Measurements from ENCODE around the gene NAT14. TPM values are rescaled to one million over a fixed set of nuclear protein-coding genes. Genes with fewer than 3 reads are reported as not detected.

The NAT14 gene
- total RNA-seq, 1 experiment from 2014 or later, result 87.7 TPM

GRCh38 chr19:55504981-55505380 lies 20.0 kb downstream of the NAT14 start (continued):
- TF ChIP-seq ZNF281 (CRISPR knock-in tag; IDR thresholded peaks at IDR 0.05), result no peak
- TF ChIP-seq ZNF423 (CRISPR knock-in tag; IDR thresholded peaks at IDR 0.05), result no peak
- no peak for TF ChIP-seq ZNF263 (CRISPR knock-in tag; IDR thresholded peaks at IDR 0.05; ENCODE audit: low read depth)
- TF ChIP-seq IRF1 (CRISPR knock-in tag; IDR thresholded peaks at IDR 0.05), result no peak
- no peak for TF ChIP-seq JAZF1 (CRISPR knock-in tag; IDR thresholded peaks at IDR 0.05)
- TF ChIP-seq GABPB1 (CRISPR knock-in tag; IDR thresholded peaks at IDR 0.05), result no peak
- TF ChIP-seq JUN (CRISPR knock-in tag; IDR thresholded peaks at IDR 0.05), result no peak
- no peak for TF ChIP-seq FOXP1 (CRISPR knock-in tag; IDR thresholded peaks at IDR 0.05; ENCODE audit: borderline replicate concordance)
- no peak for TF ChIP-seq ZNF219 (CRISPR knock-in tag; IDR thresholded peaks at IDR 0.05; ENCODE audit: borderline replicate concordance)
- no peak for TF ChIP-seq ZBTB43 (CRISPR knock-in tag; IDR thresholded peaks at IDR 0.05)
- TF ChIP-seq GTF2I (CRISPR knock-in tag; conservative IDR thresholded peaks at IDR 0.05), result no peak
- no peak for TF ChIP-seq ZNF138 (CRISPR knock-in tag; conservative IDR thresholded peaks at IDR 0.05)

GRCh38 chr19:55508120-55508519 lies 23.1 kb downstream of the NAT14 start:
- TF ChIP-seq OVOL2 (CRISPR knock-in tag; IDR thresholded peaks at IDR 0.05; ENCODE audit: borderline replicate concordance) (no peak), KAT7 (CRISPR knock-in tag; IDR thresholded peaks at IDR 0.05; ENCODE audit: borderline replicate concordance) (no peak), ZBTB21 (CRISPR knock-in tag; IDR thresholded peaks at IDR 0.05; ENCODE audit: borderline replicate concordance) (no peak), NR3C1 (CRISPR knock-in tag; conservative IDR thresholded peaks at IDR 0.05; ENCODE audit: low read depth) (no peak)
- ChIA-PET CTCF (interaction anchor here (0.5 to 1.6 kb wide), 4 partner anchors 26 to 123 kb away, joined by 4 to 10 read pairs (median 4); partner anchors contain the start of gene ISOC2), POLR2A (no interaction called here)
- H3K27me3 Mint-ChIP-seq (ENCODE audit: low read depth), result peaks cover 69% of the 10 kb centered on the region
- no peak overlapping the region for H3K4me3 Mint-ChIP-seq
- H3K36me3 Mint-ChIP-seq, result peaks cover 6% of the 10 kb centered on the region
- peaks cover 13% of the 10 kb centered on the region for H3K9me3 Mint-ChIP-seq
- H3K27ac Mint-ChIP-seq, result no peak overlapping the region
- ATAC-seq (no peak), DNase-seq (ENCODE audit: low spot score) (no peak)
- no peaks in the 10 kb centered on the region for H3K4me1 Mint-ChIP-seq

- no peaks in the 10 kb centered on the region for H3K9me3 Mint-ChIP-seq
- ChIA-PET CTCF (interaction anchor here (0.7 to 1.9 kb wide), 8 partner anchors 13 to 116 kb away, joined by 3 to 10 read pairs (median 4); partner anchors contain the start of gene ZNF784), POLR2A (interaction anchor here (0.6 to 1.0 kb wide), 2 partner anchors 82 to 83 kb away, joined by 3 read pairs; partner anchors contain the start of gene FIZ1)
- H3K4me1 Mint-ChIP-seq, result no peaks in the 10 kb centered on the region
- peak; percentile 96 for DNase-seq (ENCODE audit: low spot score)
- peaks cover 24% of the 10 kb centered on the region for H3K27me3 Mint-ChIP-seq (ENCODE audit: low read depth)
- peak; percentile 99 for ATAC-seq
- no peaks in the 10 kb centered on the region for H3K36me3 Mint-ChIP-seq
- H3K4me3 Mint-ChIP-seq, result peak overlapping the region; percentile 58
- H3K27ac Mint-ChIP-seq, result no peak overlapping the region
- TF ChIP-seq ATF3 (CRISPR knock-in tag; conservative IDR thresholded peaks at IDR 0.05) (no peak), ELF4 (CRISPR knock-in tag; IDR thresholded peaks at IDR 0.05; ENCODE audit: low read depth) (no peak), JUN (CRISPR knock-in tag; IDR thresholded peaks at IDR 0.05) (no peak), CBFB (CRISPR knock-in tag; IDR thresholded peaks at IDR 0.05; ENCODE audit: low read depth) (no peak), ZBTB21 (CRISPR knock-in tag; IDR thresholded peaks at IDR 0.05; ENCODE audit: borderline replicate concordance) (no peak), EMX1 (CRISPR knock-in tag; IDR thresholded peaks at IDR 0.05) (no peak), MXD4 (CRISPR knock-in tag; IDR thresholded peaks at IDR 0.05; ENCODE audit: borderline replicate concordance) (no peak), ETV6 (CRISPR knock-in tag; IDR thresholded peaks at IDR 0.05) (no peak), CREM (CRISPR knock-in tag; IDR thresholded peaks at IDR 0.05) (peak; percentile 73; the same call in 1 of the 2 replicates), SP1 (CRISPR knock-in tag; conservative IDR thresholded peaks at IDR 0.05) (peak; percentile 95), NR1H2 (CRISPR knock-in tag; IDR thresholded peaks at IDR 0.05) (no peak), PREB (CRISPR knock-in tag; IDR thresholded peaks at IDR 0.05; ENCODE audit: borderline replicate concordance) (no peak), SMAD3 (CRISPR knock-in tag; IDR thresholded peaks at IDR 0.05; ENCODE audit: borderline replicate concordance) (no peak), MAX (CRISPR knock-in tag; IDR thresholded peaks at IDR 0.05) (no peak; the same call in 1 of the 2 replicates), ZNF263 (CRISPR knock-in tag; IDR thresholded peaks at IDR 0.05; ENCODE audit: low read depth) (no peak), GTF2I (CRISPR knock-in tag; conservative IDR thresholded peaks at IDR 0.05) (no peak)
These were observed 32.1 kb downstream of the NAT14 start for GRCh38 chr19:55516878-55517620.
